HG03342 (cell line): ENCODE data around the gene BAIAP2L2.

ENCODE experiments used
- ATAC-seq: cut with Tn5 transposase; IDR thresholded peaks from one replicate; pipeline ENCODE4 v1.9.1; 2021; ENCODE audit warnings: mild to moderate bottlenecking, moderate library complexity; ENCODE audit not compliant: unreplicated experiment

The BAIAP2L2 gene

GRCh38 chr22:38069372-38070249 lies 40.9 kb downstream of the BAIAP2L2 start:
- ATAC-seq = no peak

GRCh38 chr22:38068641-38069371 lies 41.7 kb downstream of the BAIAP2L2 start:
- ATAC-seq = no peak

- ATAC-seq = no peak
These were observed 42.6 kb downstream of the BAIAP2L2 start for GRCh38 chr22:38067761-38068360.

GRCh38 chr22:38067028-38067415 lies 43.5 kb downstream of the BAIAP2L2 start:
- no peak for ATAC-seq

GRCh38 chr22:38066381-38067027 lies 44.0 kb downstream of the BAIAP2L2 start:
- ATAC-seq = no peak

- no peak for ATAC-seq
These were observed 44.9 kb downstream of the BAIAP2L2 start for GRCh38 chr22:38065539-38065938.

GRCh38 chr22:38062791-38063190 lies 47.7 kb downstream of the BAIAP2L2 start:
- ATAC-seq = no peak

- ATAC-seq = peak; percentile 55
These were observed 53.3 kb downstream of the BAIAP2L2 start, which contains the start of gene PICK1 for GRCh38 chr22:38056969-38057891. Gene PICK1, plus strand, starts transcription at chr22:38057404. Its CDS starts 406 bp downstream, at chr22:38057810.

GRCh38 chr22:38051900-38052862 lies 58.3 kb downstream of the BAIAP2L2 start:
- ATAC-seq = no peak

- no peak for ATAC-seq
These were observed 59.2 kb downstream of the BAIAP2L2 start for GRCh38 chr22:38051261-38051660.

GRCh38 chr22:38050720-38051119 lies 59.8 kb downstream of the BAIAP2L2 start:
- ATAC-seq = no peak

- ATAC-seq = no peak
These were observed 60.5 kb downstream of the BAIAP2L2 start for GRCh38 chr22:38049812-38050619.

GRCh38 chr22:38046070-38046748 lies 64.3 kb downstream of the BAIAP2L2 start:
- ATAC-seq = no peak

GRCh38 chr22:38043151-38044039 lies 67.1 kb downstream of the BAIAP2L2 start:
- no peak for ATAC-seq

- ATAC-seq = no peak
These were observed 68.0 kb downstream of the BAIAP2L2 start for GRCh38 chr22:38042488-38042790.

- no peak for ATAC-seq
These were observed 68.6 kb downstream of the BAIAP2L2 start for GRCh38 chr22:38041760-38042487.
